HG03521 (cell line): ENCODE data around the gene SNU13.
"Not testable (repeated sequence)": the region's sequence is repeated elsewhere in the genome, so short reads cannot be mapped to it uniquely, and the experiment has no call there.

Experiments used
- ATAC-seq: cut with Tn5 transposase; IDR thresholded peaks from one replicate; pipeline ENCODE4 v1.9.1; 2021; ENCODE audit warnings: mild to moderate bottlenecking, moderate library complexity; ENCODE audit not compliant: unreplicated experiment

SNU13 gene

DNA sequence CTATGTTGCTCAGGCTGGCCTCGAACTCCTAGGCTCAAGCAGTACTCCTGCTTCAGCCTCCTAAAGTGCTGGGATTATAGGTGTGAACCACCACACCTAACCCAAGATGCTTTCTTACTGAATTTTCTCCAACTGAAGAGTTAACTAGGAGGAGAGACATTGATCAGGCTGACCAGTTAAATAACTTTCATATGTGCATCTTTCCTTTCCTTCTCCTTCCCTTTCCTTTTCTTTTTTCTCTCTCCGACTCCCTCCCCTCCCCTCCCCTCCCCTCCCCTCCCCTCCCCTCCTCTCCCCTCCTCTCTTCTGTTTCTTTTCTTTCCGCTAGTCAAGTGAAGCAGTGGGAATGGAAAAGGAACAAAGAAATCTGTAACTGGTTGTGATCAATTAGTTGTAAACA lies 40.9 kb downstream of the SNU13 start:
- ATAC-seq = no peak

GRCh38 chr22:41642331-41643110 lies 46.1 kb downstream of the SNU13 start:
- no peak for ATAC-seq

DNA sequence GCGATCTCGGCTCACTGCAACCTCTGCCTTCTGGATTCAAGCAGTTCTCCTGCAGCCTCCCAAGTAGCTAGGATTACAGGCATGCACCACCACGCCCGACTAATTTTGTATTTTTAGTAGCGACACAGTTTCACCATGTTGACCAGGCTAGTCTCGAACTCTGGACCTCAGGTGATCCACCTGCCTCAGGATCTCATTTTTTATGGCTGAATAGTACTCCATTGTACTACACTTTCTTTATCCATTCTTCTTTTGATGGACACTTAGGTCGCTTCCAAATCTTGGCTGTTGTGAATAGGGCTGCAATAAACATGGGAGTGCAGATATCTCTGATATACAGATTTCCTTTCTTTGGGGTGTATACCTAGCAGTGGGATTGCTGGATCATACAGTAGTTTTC lies 46.8 kb downstream of the SNU13 start:
- no peak for ATAC-seq

DNA sequence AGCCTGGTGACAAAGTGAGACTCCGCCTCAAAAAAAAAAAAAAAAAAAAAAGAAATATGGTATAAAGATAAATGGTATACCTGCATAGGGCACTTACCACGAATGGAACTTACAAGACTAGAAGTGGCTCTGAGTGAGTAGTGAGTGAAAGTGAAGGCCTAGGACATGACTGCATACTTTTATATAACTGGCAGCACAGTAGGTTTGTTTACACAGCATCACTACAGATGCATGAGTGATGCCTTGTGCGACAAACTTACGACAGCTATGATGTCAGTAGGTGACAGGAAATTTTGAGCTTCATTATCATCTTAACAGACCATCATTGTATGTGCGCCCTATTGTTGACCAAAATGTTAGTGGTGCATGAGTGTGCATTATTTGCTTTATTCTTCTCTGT lies 49.9 kb downstream of the SNU13 start:
- no peak for ATAC-seq

DNA sequence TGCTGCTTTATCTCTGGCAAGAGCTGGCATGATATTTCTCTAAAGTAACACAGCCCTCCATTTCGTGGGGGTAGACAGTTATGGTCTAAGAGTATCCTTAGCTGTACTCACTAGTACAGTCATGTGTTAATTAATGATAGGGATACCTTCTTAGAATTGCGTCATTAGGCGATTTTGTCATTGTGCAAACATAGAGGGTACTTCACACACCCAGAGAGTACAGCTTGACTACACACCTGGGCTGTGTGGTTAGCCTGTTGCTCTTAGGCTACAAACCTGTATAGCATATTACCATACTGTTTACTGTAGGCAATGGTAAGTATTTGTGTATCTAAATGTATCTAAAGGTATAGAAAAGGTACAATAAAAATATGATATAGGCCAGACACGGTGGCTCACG lies 50.5 kb downstream of the SNU13 start:
- no peak for ATAC-seq

GRCh38 chr22:41637623-41638022 lies 51.0 kb downstream of the SNU13 start:
- ATAC-seq = not testable (repeated sequence)

DNA sequence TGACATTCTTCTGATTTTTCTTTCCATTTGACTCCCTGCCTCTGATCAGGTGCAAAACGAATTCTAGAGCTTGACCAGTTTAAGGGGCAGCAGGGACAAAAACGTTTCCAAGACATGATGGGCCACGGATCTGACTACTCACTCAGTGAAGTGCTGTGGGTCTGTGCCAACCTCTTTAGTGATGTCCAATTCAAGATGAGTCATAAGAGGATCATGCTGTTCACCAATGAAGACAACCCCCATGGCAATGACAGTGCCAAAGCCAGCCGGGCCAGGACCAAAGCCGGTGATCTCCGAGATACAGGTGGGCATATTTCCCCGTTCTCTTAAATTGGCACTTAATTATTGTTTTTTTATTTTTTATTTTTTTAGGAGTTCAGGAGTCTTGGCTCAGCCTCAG lies 52.2 kb downstream of the SNU13 start:
- no peak for ATAC-seq

- ATAC-seq = not testable (repeated sequence)
Observed at GRCh38 chr22:41634610-41635009, 54.1 kb downstream of the SNU13 start.

DNA sequence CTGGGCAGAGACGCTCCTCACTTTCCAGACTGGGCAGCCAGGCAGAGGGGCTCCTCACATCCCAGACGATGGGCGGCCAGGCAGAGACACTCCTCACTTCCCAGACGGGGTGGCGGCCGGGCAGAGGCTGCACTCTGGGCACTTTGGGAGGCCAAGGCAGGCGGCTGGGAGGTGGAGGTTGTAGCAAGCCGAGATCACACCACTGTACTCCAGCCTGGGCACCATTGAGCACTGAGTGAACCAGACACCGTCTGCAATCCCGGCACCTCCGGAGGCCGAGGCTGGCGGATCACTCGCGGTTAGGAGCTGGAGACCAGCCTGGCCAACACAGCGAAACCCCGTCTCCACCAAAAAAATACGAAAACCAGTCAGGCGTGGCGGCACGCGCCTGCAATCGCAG lies 57.1 kb downstream of the SNU13 start:
- not testable (repeated sequence) for ATAC-seq

GRCh38 chr22:41631115-41631514 lies 57.6 kb downstream of the SNU13 start:
- not testable (repeated sequence) for ATAC-seq

DNA sequence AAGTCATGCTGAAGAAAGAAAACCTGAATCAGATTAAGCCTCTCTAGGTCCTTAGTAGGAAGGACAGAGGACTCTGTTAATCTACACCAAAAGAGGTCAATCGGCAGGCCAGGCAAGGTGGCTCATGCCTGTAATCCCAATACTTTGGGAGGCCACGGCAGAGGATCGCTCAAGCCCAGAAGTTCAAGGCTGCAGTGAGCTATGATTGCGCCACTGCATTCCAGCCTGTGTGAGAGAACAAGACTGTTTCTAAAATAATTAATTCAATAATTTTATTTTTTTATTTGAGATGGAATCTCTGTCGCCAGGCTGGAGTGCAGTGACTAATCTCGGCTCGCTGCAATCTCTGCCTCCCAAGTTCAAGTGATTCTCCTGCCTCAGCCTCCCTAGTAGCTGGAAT lies 63.1 kb downstream of the SNU13 start:
- no peak for ATAC-seq
